GM10847 (cell line): ENCODE measurements around the gene ZNF554.

Experiments used
- POLR2A ChIP-seq: IDR thresholded peaks from 2 replicates; pipeline ENCODE4 v1.6.1; 2011; ENCODE audit not compliant: insufficient read length; ENCODE audit errors: extremely low read depth

Gene ZNF554

GRCh38 chr19:2811735-2812413 lies 7.8 kb upstream of the ZNF554 start:
- no peak for TF ChIP-seq POLR2A

- TF ChIP-seq POLR2A: no peak
Measured at GRCh38 chr19:2812414-2813234, 7.0 kb upstream of the ZNF554 start.

GRCh38 chr19:2813235-2814160 lies 6.2 kb upstream of the ZNF554 start:
- TF ChIP-seq POLR2A: no peak

GRCh38 chr19:2814426-2814825 lies 5.2 kb upstream of the ZNF554 start:
- TF ChIP-seq POLR2A: no peak

GRCh38 chr19:2815191-2815614 lies 4.5 kb upstream of the ZNF554 start:
- TF ChIP-seq POLR2A: no peak

GRCh38 chr19:2815923-2816322 lies 3.7 kb upstream of the ZNF554 start:
- no peak for TF ChIP-seq POLR2A

- TF ChIP-seq POLR2A: no peak
Measured at GRCh38 chr19:2816641-2817040, 3.0 kb upstream of the ZNF554 start.

- no peak for TF ChIP-seq POLR2A
Measured at GRCh38 chr19:2820112-2820702, 539 bp downstream of the ZNF554 start.

- no peak for TF ChIP-seq POLR2A
Measured at GRCh38 chr19:2822846-2823245, 3.2 kb downstream of the ZNF554 start.

GRCh38 chr19:2823646-2824045 lies 4.0 kb downstream of the ZNF554 start:
- no peak for TF ChIP-seq POLR2A

GRCh38 chr19:2824129-2824528 lies 4.5 kb downstream of the ZNF554 start:
- no peak for TF ChIP-seq POLR2A

GRCh38 chr19:2827022-2827421 lies 7.4 kb downstream of the ZNF554 start:
- no peak for TF ChIP-seq POLR2A

- no peak for TF ChIP-seq POLR2A
Measured at GRCh38 chr19:2827840-2828489, 8.3 kb downstream of the ZNF554 start.

GRCh38 chr19:2834294-2834871 lies 14.7 kb downstream of the ZNF554 start:
- no peak for TF ChIP-seq POLR2A
